Adrenal gland (tissue), 5 donors: ENCODE measurements around the gene PCYT1B.

Experiments
- CTCF ChIP-seq, 6 experiments: fragments of 450-650 bp in 4 of 6; fragments of 200-600 bp in 2 of 6; sonication (generic) in 1 of 6; IDR thresholded peaks; 1 replicate in 5 of 6; 2 replicates in 1 of 6; pipeline versions ENCODE4 v1.5.1 to v1.8.0; 2016 to 2021; ENCODE audit warnings: antibody characterized with exemption in 6 of 6, mild to moderate bottlenecking in 2 of 6, moderate library complexity in 1 of 6
- POLR2A ChIP-seq, 2 donors: fragments of 450-650 bp; IDR thresholded peaks; one replicate each; pipeline ENCODE4 v1.6.1; 2017; ENCODE audit warnings: antibody characterized with exemption in 2 of 2, mild to moderate bottlenecking in 2 of 2, moderate library complexity in 1 of 2
- donor health status: DM: no; HTN: no; CAD: no.

DNA sequence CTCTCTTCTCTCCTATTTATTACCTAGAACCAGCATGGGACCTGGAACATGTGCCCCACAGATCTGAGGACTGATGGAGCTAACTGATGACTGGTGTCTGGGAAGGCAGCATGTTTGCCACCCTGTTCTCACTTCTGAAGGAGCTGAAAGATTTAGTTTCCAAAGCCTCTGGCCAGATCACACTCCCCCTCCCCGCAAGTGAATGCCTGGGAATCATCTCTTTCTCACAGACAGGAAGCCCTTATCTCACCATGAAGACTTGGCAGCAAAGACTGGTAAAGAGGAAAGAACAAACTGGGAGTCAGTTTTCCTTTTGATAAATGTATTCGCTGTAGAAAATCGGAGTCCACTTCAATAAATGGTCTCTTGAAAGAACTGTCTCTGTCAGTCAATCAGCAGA is 21.0 kb upstream of the PCYT1B start:
- TF ChIP-seq CTCF (IDR thresholded peaks at IDR 0.05) (no peak), POLR2A (IDR thresholded peaks at IDR 0.05) (no peak)
